Measurements from ENCODE around the gene TUFM.
"Not testable (repeated sequence)": the region's sequence is repeated elsewhere in the genome, so short reads cannot be mapped to it uniquely, and the experiment has no call there.

Gene TUFM

DNA sequence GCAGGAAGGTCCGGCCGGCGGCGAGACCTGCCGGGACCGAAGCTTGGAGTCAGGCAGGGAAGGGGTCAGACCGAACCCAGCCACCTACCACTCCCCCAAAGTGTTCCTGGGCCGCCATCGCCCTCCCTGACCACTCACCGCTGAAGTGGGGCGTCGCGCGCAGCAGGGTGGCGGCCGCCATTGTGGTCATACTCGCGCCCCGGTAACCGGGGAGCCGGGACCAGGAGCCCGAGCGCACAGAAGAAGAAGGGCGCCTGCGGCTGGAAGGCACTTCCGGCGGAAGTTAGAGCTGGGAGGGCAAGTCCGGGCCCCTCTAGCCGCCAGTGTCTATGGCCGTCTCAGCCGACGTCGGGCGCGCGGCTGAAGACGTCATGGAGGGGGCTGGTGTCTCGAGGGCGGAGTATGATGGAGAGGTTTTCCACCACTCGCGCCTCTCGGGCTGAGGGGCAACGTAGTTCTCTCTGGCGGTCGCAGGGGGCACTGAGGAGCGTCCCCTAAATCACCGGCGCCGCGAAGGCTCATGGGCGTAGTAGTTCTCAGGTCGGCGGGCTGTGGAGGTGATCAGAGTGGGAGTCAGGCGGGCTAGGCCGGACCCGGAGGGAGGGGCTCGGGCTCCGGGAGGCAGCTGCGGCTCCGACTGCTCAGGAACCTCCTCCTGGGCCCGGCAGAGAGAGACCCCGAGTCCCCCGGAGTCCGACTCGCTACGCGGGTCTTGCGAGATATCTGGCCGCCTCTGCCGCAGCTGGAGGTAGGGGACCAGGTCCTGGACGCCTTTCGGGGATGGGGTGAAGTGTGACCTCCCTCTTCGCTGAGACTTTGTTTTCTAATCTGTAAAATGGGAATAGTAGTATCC lies at the start of gene TUFM:
Gene TUFM, minus strand, starts transcription at position 269 of the 853 bp plus-strand sequence. Its CDS starts 79 bp downstream, at position 190.
- DNase-seq: peak; percentile 96

- DNase-seq: no peak
These were observed 49.5 kb upstream of the TUFM start for GRCh38 chr16:28895609-28896008.

DNA sequence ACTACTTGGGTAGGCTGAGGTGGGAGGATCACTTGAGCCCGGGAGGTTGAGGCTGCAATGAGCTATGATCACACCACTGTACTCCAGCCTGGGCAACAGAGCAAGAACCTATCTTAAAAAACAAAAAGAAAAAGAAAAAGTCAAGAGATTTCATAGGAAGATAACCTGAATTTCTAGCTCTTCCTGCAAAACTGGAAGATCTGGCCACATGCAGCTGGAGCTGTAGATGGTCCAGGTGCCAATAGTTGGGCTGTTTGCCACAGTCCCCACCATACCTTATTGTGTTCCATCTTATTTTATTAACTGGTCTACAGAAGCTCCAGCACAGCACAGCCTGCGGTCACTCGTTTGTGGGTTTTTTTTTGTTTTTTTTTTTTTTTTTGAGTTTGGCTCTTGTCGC lies 47.1 kb upstream of the TUFM start:
- no peak for DNase-seq

DNA sequence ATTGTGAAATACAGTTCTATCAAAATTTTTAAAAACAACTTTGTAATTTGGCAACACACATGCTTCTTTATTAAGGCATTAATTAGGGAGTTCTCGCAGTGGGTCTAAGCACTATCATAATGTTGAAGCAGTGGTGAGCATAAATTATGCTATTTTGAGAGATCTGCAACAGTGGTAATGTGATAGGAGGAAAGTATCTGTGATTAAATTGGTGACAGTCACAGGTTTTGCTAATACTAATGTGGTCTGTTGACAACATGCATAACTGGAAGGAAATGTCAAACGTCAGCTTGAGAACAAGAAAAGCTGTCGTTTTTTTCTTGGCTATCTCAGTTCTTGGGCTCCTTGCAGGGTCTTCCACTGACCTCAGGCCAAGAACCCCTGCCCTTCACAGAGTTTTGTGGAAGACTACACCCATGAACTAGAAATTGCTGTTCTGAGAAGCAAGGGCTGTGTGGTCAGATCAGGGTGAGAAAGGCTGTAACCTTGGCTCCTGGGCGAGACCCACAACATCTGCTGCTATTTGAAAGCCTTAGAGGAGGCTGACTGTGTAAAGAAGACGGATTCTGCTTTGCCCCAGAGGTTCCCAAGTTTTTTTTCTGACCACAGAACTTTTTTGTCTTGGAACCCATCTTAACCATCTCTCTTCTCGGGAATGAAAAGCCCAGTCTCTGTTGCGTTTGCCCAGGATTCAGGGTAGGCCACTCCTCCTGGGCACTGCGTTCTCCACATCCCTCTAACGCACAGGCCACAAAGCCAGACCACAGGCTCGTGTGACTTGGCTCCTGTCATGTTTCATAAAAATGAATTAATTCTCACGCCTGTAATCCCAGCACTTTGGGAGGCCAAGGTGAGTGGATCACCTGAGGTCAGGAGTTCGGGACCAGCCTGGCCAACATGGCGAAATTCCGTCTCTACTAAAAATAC lies 46.1 kb upstream of the TUFM start:
- no peak for DNase-seq

DNA sequence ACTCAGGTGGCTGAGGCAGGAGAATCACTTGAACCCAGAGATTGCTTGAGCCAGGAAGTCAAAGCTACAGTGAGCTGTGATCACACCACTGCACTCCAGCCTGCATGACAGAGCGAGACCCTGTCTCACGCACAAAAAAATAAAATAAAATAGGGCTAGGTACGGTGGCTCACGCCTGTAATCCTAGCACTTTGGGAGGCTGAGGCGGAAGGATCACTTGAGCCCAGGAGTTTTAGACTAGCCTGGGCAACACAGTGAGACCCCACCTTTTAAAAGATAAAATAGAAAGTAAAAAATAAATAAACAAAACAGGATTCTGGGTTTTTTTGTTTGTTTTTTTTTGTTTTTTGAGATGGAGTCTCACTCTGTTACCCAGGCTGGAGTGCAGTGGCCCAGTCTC lies 44.2 kb upstream of the TUFM start:
- DNase-seq: not testable (repeated sequence)

DNA sequence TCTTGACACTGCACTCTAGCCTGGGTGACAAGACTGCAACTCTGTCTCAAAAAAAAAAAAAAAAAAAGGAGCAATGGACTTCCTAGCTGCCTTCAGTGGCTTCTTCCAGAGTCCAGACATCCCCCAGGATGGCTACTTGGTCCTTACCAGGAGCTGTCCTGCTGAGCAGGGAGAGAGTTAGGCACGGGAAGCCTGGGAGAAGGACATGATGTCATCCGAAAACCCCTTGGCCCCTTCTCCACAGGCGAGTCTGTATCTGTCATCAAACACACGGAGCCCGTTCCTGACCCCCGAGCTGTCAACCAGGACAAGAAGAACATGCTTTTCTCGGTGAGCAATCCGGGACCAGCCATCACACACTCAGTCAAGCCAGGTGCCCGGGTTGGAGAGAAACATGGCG lies 40.8 kb upstream of the TUFM start:
- no peak for DNase-seq

GRCh38 chr16:28884045-28884444 lies 37.9 kb upstream of the TUFM start:
- no peak for DNase-seq

DNA sequence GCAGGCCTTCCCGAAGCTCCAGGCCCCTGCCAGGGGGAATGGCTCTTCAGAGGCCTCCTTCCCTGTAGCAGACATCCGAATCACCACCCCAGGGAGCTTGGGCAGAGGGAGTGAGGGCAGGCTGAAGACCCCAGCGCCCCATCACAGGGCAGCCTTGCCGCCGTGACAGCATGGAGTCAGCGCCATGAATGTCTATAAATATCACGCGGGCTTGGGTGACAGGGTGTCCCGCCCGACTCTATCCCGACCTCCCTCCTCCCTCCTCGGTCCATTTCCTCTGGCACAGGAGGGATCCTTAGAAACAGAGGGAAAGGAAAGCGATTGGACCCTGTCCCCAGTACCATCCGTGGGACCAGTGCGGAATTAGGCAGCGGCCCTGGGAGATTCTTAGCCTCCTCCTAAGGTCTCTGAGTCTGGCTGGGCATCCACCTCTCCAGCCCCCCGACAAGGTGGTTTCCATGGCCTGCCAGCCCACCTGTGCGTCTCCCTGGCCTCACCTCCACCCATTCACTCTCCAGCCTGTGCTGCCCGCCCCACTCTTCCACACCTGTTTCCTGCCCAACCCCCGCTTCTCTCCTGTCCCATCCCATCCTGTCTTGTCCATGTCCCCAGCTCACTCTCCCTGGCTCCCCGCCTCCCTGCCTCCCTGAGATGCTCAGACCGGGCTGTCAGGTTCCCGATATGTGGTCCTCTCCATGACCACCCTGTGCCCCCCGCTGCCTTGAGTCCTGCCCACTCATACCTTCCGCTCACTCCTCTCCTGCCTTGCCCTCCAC lies 37.3 kb upstream of the TUFM start:
- DNase-seq: no peak

DNA sequence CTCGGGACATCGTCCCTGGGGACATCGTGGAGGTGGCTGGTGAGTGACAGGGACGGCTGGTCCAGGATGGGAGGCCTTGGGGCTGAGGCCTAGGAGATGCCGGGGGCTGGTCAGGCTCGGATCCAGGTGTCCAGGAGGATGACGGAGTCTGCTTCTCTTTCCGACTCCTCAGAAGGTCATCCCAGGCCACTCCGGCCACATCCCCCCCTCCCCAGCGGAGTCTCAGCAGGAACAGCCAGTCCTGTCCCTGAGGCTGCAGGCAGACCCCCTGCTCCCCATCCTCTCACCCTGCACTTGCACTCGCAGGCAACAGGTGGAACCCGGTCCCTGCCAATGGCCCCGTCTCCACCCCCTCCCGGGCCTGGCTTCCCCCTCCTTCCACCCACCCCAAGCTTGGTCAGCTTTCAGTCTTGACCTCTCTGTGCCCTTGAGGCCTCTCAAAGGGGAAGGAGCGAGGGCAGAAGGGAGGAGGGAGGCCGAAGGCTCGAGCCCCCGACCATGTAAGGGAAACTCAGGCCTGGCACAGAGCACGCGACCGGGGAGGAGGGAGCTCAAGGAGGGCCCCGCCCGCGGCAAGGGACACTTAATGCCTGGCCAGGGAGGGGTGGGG lies 36.5 kb upstream of the TUFM start:
- no peak for DNase-seq

DNA sequence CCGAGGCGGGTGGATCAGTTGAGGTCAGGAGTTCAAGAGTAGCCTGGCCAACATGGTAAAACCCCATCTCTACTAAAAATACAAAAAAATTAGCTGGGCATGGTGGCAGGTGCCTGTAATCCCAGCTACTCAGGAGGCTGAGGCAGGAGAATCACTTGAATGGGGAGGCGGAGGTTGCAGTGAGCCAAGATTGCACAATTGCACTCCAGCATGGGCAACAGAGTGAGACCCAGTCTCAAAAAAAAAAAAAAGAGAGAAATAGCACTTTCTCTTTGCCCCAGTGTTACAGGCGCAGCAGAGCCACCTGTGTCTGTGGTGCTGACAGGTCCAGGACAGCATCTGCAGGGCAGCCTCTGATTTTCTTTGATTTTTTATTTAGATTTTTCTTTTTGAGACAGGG lies 35.4 kb upstream of the TUFM start:
- not testable (repeated sequence) for DNase-seq

DNA sequence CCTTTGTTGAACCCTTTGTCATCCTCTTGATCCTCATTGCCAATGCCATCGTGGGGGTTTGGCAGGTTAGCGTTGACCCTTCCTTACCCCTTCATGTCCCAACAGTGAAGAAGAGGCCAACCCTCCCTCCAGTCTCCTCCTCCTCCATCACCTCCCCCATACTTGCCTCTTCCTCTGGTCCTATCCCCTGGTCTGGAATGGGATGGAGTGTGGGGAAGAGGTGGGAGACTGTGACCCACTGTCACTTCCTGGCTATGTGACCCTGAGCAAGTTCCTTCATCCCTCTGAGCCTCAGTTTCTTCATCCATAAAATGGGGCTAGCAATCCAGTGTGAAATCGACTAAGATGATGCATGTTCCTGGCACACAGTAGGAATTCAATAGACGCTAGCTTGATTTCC lies 34.8 kb upstream of the TUFM start:
- DNase-seq: no peak

GRCh38 chr16:28880589-28880915 lies 34.4 kb upstream of the TUFM start:
- DNase-seq: no peak

GRCh38 chr16:28879841-28880588 lies 33.9 kb upstream of the TUFM start:
- peak; percentile 85 for DNase-seq

DNA sequence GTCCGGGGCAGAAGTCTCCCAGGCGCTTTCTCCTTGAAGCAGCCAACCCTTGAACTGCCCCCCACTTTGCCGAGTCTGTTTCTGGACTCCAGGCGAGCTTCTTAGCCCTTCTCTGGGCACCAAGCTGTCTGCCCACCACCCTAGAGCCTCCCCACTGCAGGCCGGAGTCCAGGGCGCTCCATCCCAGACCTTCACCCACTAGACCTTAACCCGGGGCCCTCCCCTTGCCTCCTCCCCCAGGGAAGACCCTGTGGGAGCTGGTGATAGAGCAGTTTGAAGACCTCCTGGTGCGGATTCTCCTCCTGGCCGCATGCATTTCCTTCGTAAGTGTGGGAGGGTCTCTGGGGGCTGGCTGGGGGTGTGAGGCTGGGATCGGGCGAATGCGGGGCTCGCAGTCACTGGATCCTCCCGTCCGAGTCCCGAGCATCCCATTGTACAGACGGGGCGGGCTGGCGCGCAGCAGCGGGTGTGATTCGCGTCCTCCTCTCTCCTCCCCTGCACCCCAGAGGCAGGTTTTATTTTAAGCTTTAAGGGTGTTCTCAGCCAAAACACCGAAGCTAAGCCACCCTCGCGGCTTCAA lies 33.2 kb upstream of the TUFM start:
- no peak for DNase-seq

GRCh38 chr16:28878083-28878926 lies 32.2 kb upstream of the TUFM start, which contains the start of gene ATP2A1:
Gene ATP2A1, plus strand, starts transcription at chr16:28878488. Its CDS starts 184 bp downstream, at chr16:28878672.
- no peak for DNase-seq

- DNase-seq: no peak
These were observed 31.5 kb upstream of the TUFM start for GRCh38 chr16:28877655-28878000.

- DNase-seq: no peak
These were observed 31.0 kb upstream of the TUFM start for GRCh38 chr16:28876973-28877654.

DNA sequence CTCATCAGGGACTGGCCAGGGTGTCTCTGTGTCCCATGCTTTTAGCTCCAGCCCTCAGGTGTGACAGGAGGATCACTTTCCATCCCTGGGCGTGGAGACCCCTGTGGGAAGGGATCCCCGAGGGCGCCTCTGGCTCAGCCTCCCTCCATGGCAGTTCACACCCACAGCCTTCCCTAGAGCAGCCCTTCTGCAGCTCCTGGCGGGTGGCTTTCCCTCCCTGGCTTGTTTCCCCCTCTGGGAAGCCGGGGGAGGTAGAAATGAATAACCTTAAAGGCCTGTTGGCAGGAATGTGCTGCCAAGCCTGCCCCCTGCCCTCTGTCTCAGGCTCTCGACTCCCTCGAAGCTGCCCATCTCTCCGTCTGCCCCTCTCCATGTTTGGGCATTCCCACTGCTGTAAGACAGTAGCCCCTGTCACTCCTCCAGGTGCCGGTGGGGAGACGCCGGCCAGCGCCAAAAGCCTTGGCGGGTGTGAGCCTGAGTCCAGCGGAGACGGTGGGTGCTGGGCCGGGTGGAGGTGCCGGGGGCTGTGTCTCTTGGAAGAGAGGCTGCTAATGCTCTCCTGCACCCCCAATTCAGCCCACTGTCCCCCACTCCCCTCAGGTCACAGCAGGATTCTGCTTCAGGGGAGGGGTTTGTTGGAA lies 30.0 kb upstream of the TUFM start:
- DNase-seq: no peak
